IMR-90 (cell line): ENCODE results near the gene ST3GAL3.

ENCODE experiments used
- BHLHE40 ChIP-seq: fragments of 150-350 bp; IDR thresholded peaks from 2 replicates; pipeline ENCODE4 v1.6.1; 2016; ENCODE audit warnings: mild to moderate bottlenecking, low read depth, low read length
- CEBPB ChIP-seq: IDR thresholded peaks from 2 replicates; pipeline ENCODE4 v1.6.1; 2012; ENCODE audit warnings: low read depth, low read length, improper control_type of control experiment
- CHD1 ChIP-seq: IDR thresholded peaks from 2 replicates; pipeline ENCODE4 v1.6.1; 2012; ENCODE audit warnings: low read depth, low read length, improper control_type of control experiment
- CTCF ChIP-seq: conservative IDR thresholded peaks from 2 replicates; pipeline ENCODE4 v1.5.1; 2012; ENCODE audit warnings: mild to moderate bottlenecking, low read depth, low read length, improper control_type of control experiment
- ELK1 ChIP-seq: fragments of 150-350 bp; IDR thresholded peaks from 2 replicates; pipeline ENCODE4 v1.6.1; 2016; ENCODE audit warnings: low read depth, mild to moderate bottlenecking, low read length, moderate library complexity, borderline replicate concordance
- FOS ChIP-seq: fragments of 150-350 bp; IDR thresholded peaks from 2 replicates; pipeline ENCODE4 v1.6.1; 2016; ENCODE audit warnings: low read depth, low read length
- MAFK ChIP-seq: IDR thresholded peaks from 2 replicates; pipeline ENCODE4 v1.6.1; 2012; ENCODE audit warnings: low read depth, low read length, improper control_type of control experiment
- MAZ ChIP-seq: IDR thresholded peaks from 2 replicates; pipeline ENCODE4 v1.6.1; 2012; ENCODE audit warnings: low read depth, mild to moderate bottlenecking, low read length, improper control_type of control experiment, moderate library complexity, borderline replicate concordance
- MXI1 ChIP-seq: IDR thresholded peaks from 2 replicates; pipeline ENCODE4 v1.6.1; 2012; ENCODE audit warnings: low read depth, mild to moderate bottlenecking, low read length, moderate library complexity, borderline replicate concordance
- POLR2A ChIP-seq: IDR thresholded peaks from 2 replicates; pipeline ENCODE4 v1.6.1; 2012; ENCODE audit warnings: mild to moderate bottlenecking, low read depth, low read length
- RAD21 ChIP-seq: IDR thresholded peaks from 2 replicates; pipeline ENCODE4 v1.6.1; 2012; ENCODE audit warnings: low read length, improper control_type of control experiment
- SMC3 ChIP-seq: fragments of 150-350 bp; IDR thresholded peaks from 2 replicates; pipeline ENCODE4 v1.6.1; 2016; ENCODE audit warnings: low read depth, mild to moderate bottlenecking, antibody characterized with exemption, low read length, moderate library complexity
- USF2 ChIP-seq: fragments of 150-350 bp; IDR thresholded peaks from 2 replicates; pipeline ENCODE4 v1.6.1; 2017; ENCODE audit warnings: mild to moderate bottlenecking, antibody characterized with exemption, low read length, low read depth

GRCh38 chr1:43954036-43954435, 246.7 kb downstream of the ST3GAL3 start:
- TF ChIP-seq USF2 = no peak
- no peak for TF ChIP-seq CTCF
- TF ChIP-seq MAZ = no peak
- no peak for TF ChIP-seq POLR2A
- no peak for TF ChIP-seq MXI1
- no peak for TF ChIP-seq RAD21
- TF ChIP-seq FOS = no peak
- no peak for TF ChIP-seq SMC3
- TF ChIP-seq MAFK = no peak
- TF ChIP-seq BHLHE40 = no peak
- no peak for TF ChIP-seq CEBPB
- TF ChIP-seq ELK1 = no peak
- no peak for TF ChIP-seq CHD1
